ENCODE data around the gene TMOD1.

Gene TMOD1

GRCh38 chr9:97518166-97518908 lies 16.9 kb downstream of the TMOD1 start:
- Histone ChIP-seq H2AFZ (ENCODE audit: low read length, unreplicated experiment) (no peak overlapping the region), H3K27ac (ENCODE audit: low read depth, low read length) (no peak overlapping the region), H3K79me2 (ENCODE audit: control insufficient read depth, insufficient read depth, low read length, unreplicated experiment) (no peaks in the 10 kb centered on the region), H3K4me1 (ENCODE audit: control insufficient read depth, insufficient read depth, low read length, unreplicated experiment) (no peaks in the 10 kb centered on the region), H3K27me3 (ENCODE audit: insufficient read depth, low read length) (peaks cover 36% of the 10 kb centered on the region; the same call in 1 of the 2 replicates), H3K36me3 (ENCODE audit: insufficient read depth, low read length) (no peaks in the 10 kb centered on the region), H3K4me3 (ENCODE audit: low read depth, low read length) (no peak overlapping the region)

GRCh38 chr9:97518909-97519307 lies 17.4 kb downstream of the TMOD1 start:
- no peaks in the 10 kb centered on the region for H3K79me2 ChIP-seq (ENCODE audit: control insufficient read depth, insufficient read depth, low read length, unreplicated experiment)
- H2AFZ ChIP-seq (ENCODE audit: low read length, unreplicated experiment), result no peak overlapping the region

GRCh38 chr9:97519441-97519970 lies 18.0 kb downstream of the TMOD1 start:
- H3K27ac ChIP-seq (ENCODE audit: low read depth, low read length), result no peak overlapping the region
- no peak overlapping the region for H2AFZ ChIP-seq (ENCODE audit: low read length, unreplicated experiment)
- H3K4me3 ChIP-seq (ENCODE audit: low read depth, low read length), result no peak overlapping the region
- H3K27me3 ChIP-seq (ENCODE audit: insufficient read depth, low read length), result peaks cover 36% of the 10 kb centered on the region; the same call in 1 of the 2 replicates
- H3K79me2 ChIP-seq (ENCODE audit: control insufficient read depth, insufficient read depth, low read length, unreplicated experiment), result no peaks in the 10 kb centered on the region
- H3K4me1 ChIP-seq (ENCODE audit: control insufficient read depth, insufficient read depth, low read length, unreplicated experiment), result no peaks in the 10 kb centered on the region
- H3K36me3 ChIP-seq (ENCODE audit: insufficient read depth, low read length), result no peaks in the 10 kb centered on the region

More at GRCh38 chr9:97518909-97519307, 17.4 kb downstream of the TMOD1 start:
- Histone ChIP-seq H3K27ac (ENCODE audit: low read depth, low read length) (no peak overlapping the region), H3K4me3 (ENCODE audit: low read depth, low read length) (no peak overlapping the region), H3K27me3 (ENCODE audit: insufficient read depth, low read length) (peaks cover 36% of the 10 kb centered on the region; the same call in 1 of the 2 replicates), H3K4me1 (ENCODE audit: control insufficient read depth, insufficient read depth, low read length, unreplicated experiment) (no peaks in the 10 kb centered on the region), H3K36me3 (ENCODE audit: insufficient read depth, low read length) (no peaks in the 10 kb centered on the region)

- Histone ChIP-seq H3K36me3 (ENCODE audit: insufficient read depth, low read length) (no peaks in the 10 kb centered on the region), H3K79me2 (ENCODE audit: control insufficient read depth, insufficient read depth, low read length, unreplicated experiment) (no peaks in the 10 kb centered on the region), H3K27me3 (ENCODE audit: insufficient read depth, low read length) (peaks cover 22% of the 10 kb centered on the region), H2AFZ (ENCODE audit: low read length, unreplicated experiment) (no peak overlapping the region), H3K27ac (ENCODE audit: low read depth, low read length) (no peak overlapping the region), H3K4me1 (ENCODE audit: control insufficient read depth, insufficient read depth, low read length, unreplicated experiment) (no peaks in the 10 kb centered on the region), H3K4me3 (ENCODE audit: low read depth, low read length) (no peak overlapping the region)
These were observed 20.3 kb downstream of the TMOD1 start for GRCh38 chr9:97521576-97522333.

GRCh38 chr9:97524424-97524823 lies 23.0 kb downstream of the TMOD1 start:
- Histone ChIP-seq H3K4me3 (ENCODE audit: low read depth, low read length) (no peak overlapping the region), H3K27ac (ENCODE audit: low read depth, low read length) (no peak overlapping the region), H3K27me3 (ENCODE audit: insufficient read depth, low read length) (peaks cover 17% of the 10 kb centered on the region), H3K79me2 (ENCODE audit: control insufficient read depth, insufficient read depth, low read length, unreplicated experiment) (no peaks in the 10 kb centered on the region), H2AFZ (ENCODE audit: low read length, unreplicated experiment) (no peak overlapping the region), H3K4me1 (ENCODE audit: control insufficient read depth, insufficient read depth, low read length, unreplicated experiment) (peaks cover 6% of the 10 kb centered on the region), H3K36me3 (ENCODE audit: insufficient read depth, low read length) (no peaks in the 10 kb centered on the region)

GRCh38 chr9:97525451-97525850 lies 24.0 kb downstream of the TMOD1 start:
- H3K36me3 ChIP-seq (ENCODE audit: insufficient read depth, low read length), result no peaks in the 10 kb centered on the region
- H3K4me1 ChIP-seq (ENCODE audit: control insufficient read depth, insufficient read depth, low read length, unreplicated experiment), result peaks cover 8% of the 10 kb centered on the region
- peaks cover 13% of the 10 kb centered on the region for H3K27me3 ChIP-seq (ENCODE audit: insufficient read depth, low read length)
- no peaks in the 10 kb centered on the region for H3K79me2 ChIP-seq (ENCODE audit: control insufficient read depth, insufficient read depth, low read length, unreplicated experiment)
- H3K27ac ChIP-seq (ENCODE audit: low read depth, low read length), result no peak overlapping the region
- H3K4me3 ChIP-seq (ENCODE audit: low read depth, low read length), result no peak overlapping the region
- no peak overlapping the region for H2AFZ ChIP-seq (ENCODE audit: low read length, unreplicated experiment)

GRCh38 chr9:97526895-97527575 lies 25.6 kb downstream of the TMOD1 start:
- Histone ChIP-seq H3K4me3 (ENCODE audit: low read depth, low read length) (no peak overlapping the region), H2AFZ (ENCODE audit: low read length, unreplicated experiment) (no peak overlapping the region), H3K4me1 (ENCODE audit: control insufficient read depth, insufficient read depth, low read length, unreplicated experiment) (peaks cover 8% of the 10 kb centered on the region)

GRCh38 chr9:97527626-97528528 lies 26.4 kb downstream of the TMOD1 start:
- Histone ChIP-seq H3K27ac (ENCODE audit: low read depth, low read length) (no peak overlapping the region), H3K79me2 (ENCODE audit: control insufficient read depth, insufficient read depth, low read length, unreplicated experiment) (no peaks in the 10 kb centered on the region), H3K4me3 (ENCODE audit: low read depth, low read length) (no peak overlapping the region), H3K4me1 (ENCODE audit: control insufficient read depth, insufficient read depth, low read length, unreplicated experiment) (peaks cover 8% of the 10 kb centered on the region), H3K27me3 (ENCODE audit: insufficient read depth, low read length) (peaks cover 6% of the 10 kb centered on the region; the same call in 1 of the 2 replicates), H2AFZ (ENCODE audit: low read length, unreplicated experiment) (no peak overlapping the region), H3K36me3 (ENCODE audit: insufficient read depth, low read length) (no peaks in the 10 kb centered on the region)

More at GRCh38 chr9:97526895-97527575, 25.6 kb downstream of the TMOD1 start:
- Histone ChIP-seq H3K27ac (ENCODE audit: low read depth, low read length) (no peak overlapping the region), H3K79me2 (ENCODE audit: control insufficient read depth, insufficient read depth, low read length, unreplicated experiment) (no peaks in the 10 kb centered on the region), H3K27me3 (ENCODE audit: insufficient read depth, low read length) (peaks cover 6% of the 10 kb centered on the region; the same call in 1 of the 2 replicates), H3K36me3 (ENCODE audit: insufficient read depth, low read length) (no peaks in the 10 kb centered on the region)

GRCh38 chr9:97528529-97529230 lies 27.2 kb downstream of the TMOD1 start:
- H3K4me1 ChIP-seq (ENCODE audit: control insufficient read depth, insufficient read depth, low read length, unreplicated experiment), result peaks cover 8% of the 10 kb centered on the region
- no peaks in the 10 kb centered on the region for H3K36me3 ChIP-seq (ENCODE audit: insufficient read depth, low read length)
- H3K4me3 ChIP-seq (ENCODE audit: low read depth, low read length), result no peak overlapping the region
- H3K79me2 ChIP-seq (ENCODE audit: control insufficient read depth, insufficient read depth, low read length, unreplicated experiment), result no peaks in the 10 kb centered on the region
- H3K27ac ChIP-seq (ENCODE audit: low read depth, low read length), result no peak overlapping the region
- H2AFZ ChIP-seq (ENCODE audit: low read length, unreplicated experiment), result no peak overlapping the region
- H3K27me3 ChIP-seq (ENCODE audit: insufficient read depth, low read length), result peaks cover 6% of the 10 kb centered on the region; the same call in 1 of the 2 replicates

All from ACC112 (cell line).